Measurements from ENCODE around the gene ETNK1.
"Not testable (repeated sequence)": the region's sequence is repeated elsewhere in the genome, so short reads cannot be mapped to it uniquely, and the experiment has no call there.

GRCh38 chr12:22699705-22700104, 74.7 kb downstream of the ETNK1 start:
- not testable (repeated sequence) for TF ChIP-seq CTCF, EP300, POLR2AphosphoS5 (IDR thresholded peaks at IDR 0.05)

All from sigmoid colon (tissue), 4 donors.